C4-2B (cell line): Measurements from ENCODE around the gene TIMD4.

Experiments
- CTCF ChIP-seq: fragments of 450-650 bp; conservative IDR thresholded peaks from 2 replicates; pipeline ENCODE4 v1.5.1; 2017; ENCODE audit warnings: mild to moderate bottlenecking
- ZFX ChIP-seq: fragments of 450-650 bp; IDR thresholded peaks from 2 replicates; pipeline ENCODE4 v1.6.1; 2017

DNA sequence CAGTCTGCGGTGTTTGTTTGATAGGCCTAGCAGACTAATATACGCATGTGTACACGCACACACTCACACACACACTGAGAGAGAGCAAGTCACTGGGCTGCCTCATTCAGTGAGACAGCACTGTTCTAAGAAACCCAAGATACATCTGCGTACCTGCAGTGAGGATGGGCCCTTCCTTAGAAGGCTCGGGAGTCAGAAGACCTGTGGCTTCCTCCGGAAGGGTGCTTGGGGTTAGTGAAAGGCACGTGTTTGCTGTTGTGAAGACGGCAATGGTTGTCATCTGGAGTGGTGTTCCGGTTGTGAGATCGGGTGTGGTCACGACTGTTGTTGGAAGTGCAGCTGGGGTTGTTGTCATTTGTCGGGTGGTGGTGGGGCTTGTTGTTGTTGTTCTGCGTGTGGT is 11.7 kb downstream of the TIMD4 start:
- TF ChIP-seq CTCF (no peak), ZFX (no peak)
